AG09319 (cell line): ENCODE results near the gene SLA2.
"Not testable (repeated sequence)": the region's sequence is repeated elsewhere in the genome, so short reads cannot be mapped to it uniquely, and the experiment has no call there.

ENCODE experiments used
- DNase-seq: peaks from one replicate; pipeline ENCODE4 v3.0.0-alpha.2; 2010; ENCODE audit warnings: low read depth; ENCODE audit errors: extremely low read depth
- CTCF ChIP-seq: IDR thresholded peaks from 2 replicates; pipeline ENCODE4 v1.5.1; 2011; ENCODE audit warnings: low read depth, mild to moderate bottlenecking, inconsistent platforms, low read length, moderate library complexity

The SLA2 gene

GRCh38 chr20:36645998-36646397 is at the start of gene SLA2:
Gene SLA2, minus strand, starts transcription at chr20:36646196. Its CDS starts 4,861 bp downstream, at chr20:36641335.
- TF ChIP-seq CTCF, result no peak
- DNase-seq, result no peak

- not testable (repeated sequence) for DNase-seq
Measured at GRCh38 chr20:36695467-36695866, 49.5 kb upstream of the SLA2 start.

GRCh38 chr20:36688630-36689029 is 42.6 kb upstream of the SLA2 start:
- no peak for TF ChIP-seq CTCF

GRCh38 chr20:36687850-36688249 is 41.9 kb upstream of the SLA2 start:
- TF ChIP-seq CTCF, result no peak
- DNase-seq, result no peak

More at GRCh38 chr20:36688630-36689029, 42.6 kb upstream of the SLA2 start:
- no peak for DNase-seq

- no peak for TF ChIP-seq CTCF
- DNase-seq, result no peak
Measured at GRCh38 chr20:36686944-36687343, 40.9 kb upstream of the SLA2 start.

- DNase-seq, result no peak
- TF ChIP-seq CTCF, result no peak
Measured at GRCh38 chr20:36686504-36686903, 40.5 kb upstream of the SLA2 start.

- no peak for DNase-seq
- TF ChIP-seq CTCF, result no peak
Measured at GRCh38 chr20:36684747-36685146, 38.8 kb upstream of the SLA2 start.

GRCh38 chr20:36682311-36682710 is 36.3 kb upstream of the SLA2 start:
- TF ChIP-seq CTCF, result no peak
- DNase-seq, result no peak
